GM18907 (cell line): ENCODE data around the gene SPIRE1.

Source experiments
- ATAC-seq: cut with Tn5 transposase; IDR thresholded peaks from one replicate; pipeline ENCODE4 v1.9.1; 2021; ENCODE audit warnings: mild to moderate bottlenecking, moderate library complexity; ENCODE audit not compliant: unreplicated experiment

The SPIRE1 gene

DNA sequence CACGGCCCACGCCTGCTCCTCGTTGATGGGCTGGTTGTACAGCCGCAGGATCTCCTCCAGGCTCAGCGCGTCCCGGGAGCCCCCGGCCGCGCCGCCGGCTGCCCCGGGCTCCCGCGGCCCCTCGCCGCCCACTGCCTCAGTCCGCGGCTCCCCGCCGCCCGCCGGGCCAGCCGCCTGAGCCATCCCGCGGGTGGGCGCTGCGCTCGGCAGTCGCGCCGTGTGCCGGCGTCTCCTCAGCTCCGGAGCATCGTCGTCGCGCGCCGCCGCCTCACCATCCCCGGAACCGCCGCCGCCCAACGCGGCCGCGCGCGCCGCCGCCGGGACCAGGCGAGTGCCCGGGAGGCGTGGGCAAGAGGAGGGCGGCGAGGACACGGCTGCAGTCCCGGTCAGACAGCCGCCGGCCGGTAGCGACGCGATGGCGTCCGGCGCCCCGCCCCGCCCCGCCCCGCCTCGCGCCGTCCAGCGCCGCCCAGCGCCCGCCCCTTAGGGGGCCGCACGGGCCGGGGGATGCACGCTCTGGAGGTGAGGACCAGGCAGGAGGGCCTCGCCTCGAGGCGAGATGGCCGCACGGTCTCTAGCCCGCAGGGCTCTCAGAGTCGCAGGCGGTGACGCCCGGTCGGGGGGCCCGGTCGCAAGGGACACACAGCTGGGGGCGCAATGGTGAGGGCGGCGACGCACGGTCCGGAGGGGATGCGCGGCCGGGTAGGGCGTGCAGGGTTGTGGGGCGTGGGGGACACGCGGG, at the start of gene SPIRE1:
Gene SPIRE1 (minus strand): TSS at position 424 of the 742 bp plus-strand sequence. CDS start 241 bp downstream, at position 183.
- ATAC-seq = peak; percentile 77

DNA sequence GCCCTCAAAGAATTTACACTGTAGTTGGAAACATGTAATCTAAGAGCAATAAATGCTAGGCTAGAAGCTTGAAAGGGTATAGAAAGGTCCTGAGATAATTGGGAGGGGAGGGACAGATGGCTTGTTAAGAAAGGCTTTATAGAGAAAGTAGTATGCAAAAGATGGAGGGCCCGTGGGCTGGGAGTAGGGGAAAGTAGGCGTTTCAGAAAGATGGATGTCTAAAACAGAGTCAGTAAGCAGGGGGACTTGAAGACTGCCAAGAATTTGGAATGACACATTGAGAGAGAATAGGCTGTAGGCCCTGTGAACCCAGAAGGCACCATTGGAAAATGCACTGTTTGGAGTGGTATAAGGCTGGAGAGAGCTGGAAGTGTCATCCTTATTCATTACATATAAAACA, 45.8 kb upstream of the SPIRE1 start:
- ATAC-seq = no peak

DNA sequence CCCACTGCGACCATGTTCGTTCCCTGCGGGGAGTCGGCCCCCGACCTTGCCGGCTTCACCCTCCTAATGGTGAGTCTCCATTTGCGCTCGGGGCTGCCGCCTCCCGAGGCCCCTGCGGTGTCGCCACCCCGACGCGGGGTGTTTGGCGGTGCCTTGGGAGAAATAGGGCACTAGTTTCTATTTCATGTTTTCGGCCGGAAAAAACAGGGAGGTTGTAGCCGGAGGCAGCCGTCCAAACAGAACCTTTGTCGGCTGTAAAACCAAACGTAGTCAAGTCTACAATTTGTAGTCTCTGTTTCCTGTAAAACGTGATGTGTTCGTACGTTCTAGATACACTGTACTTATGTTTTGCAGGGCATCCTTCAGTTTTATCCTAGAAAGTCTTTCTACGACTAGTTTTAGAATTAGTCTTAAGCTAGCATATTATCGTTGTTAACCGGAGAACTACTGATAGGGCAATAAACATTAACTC, 45.2 kb upstream of the SPIRE1 start:
- ATAC-seq = no peak

DNA sequence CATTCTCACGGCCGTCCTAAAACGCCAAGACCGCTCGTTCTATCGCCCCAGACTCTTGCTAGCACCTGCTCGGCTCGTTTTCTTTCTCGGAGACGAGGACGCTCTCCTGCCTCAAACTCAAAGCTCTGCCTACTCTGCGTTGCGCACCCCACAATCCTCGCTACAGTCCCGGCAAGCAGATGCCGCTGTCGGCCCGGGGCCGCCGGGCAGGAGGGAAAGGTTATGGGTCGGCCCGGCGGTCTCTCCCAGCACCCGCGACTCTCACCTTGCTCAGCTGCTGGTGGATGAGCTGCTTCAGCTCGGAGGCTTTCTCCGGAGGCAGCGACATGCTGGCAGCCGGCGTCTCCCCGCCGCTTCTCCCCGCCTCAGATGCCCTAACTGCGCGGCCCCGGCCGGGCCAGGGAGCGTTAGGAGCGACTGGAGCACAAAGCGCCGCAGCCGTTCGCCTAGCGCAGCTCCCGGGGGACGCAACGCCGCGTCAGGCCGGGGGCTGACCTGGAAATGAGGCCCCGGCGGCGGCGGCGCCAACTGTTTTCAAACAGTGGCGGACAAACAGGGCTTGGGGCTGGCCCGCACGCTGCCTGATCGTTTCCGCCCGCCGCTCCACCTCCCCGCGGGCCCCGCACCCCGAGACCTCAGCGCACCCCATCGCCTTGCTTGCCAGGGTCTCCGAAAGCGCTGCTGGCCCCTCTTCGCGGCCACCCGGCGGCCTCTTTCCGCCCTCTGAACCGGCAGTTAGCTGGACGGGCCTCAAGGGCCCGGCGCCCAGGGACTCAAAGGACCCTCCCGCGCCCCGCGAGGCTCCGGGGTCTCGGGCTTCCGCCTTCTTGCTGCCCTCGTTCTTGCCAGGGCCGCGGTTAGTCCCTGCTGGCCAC, 44.6 kb upstream of the SPIRE1 start, which contains the start of the genes CEP76 and PSMG2:
Gene CEP76 (minus strand): TSS at position 503 of the 875 bp plus-strand sequence. CDS start 175 bp downstream, at position 328.
Gene PSMG2 (plus strand): TSS at position 822 of the 875 bp plus-strand sequence. CDS start 66 bp downstream, outside the sequence.
- ATAC-seq = peak; percentile 86

DNA sequence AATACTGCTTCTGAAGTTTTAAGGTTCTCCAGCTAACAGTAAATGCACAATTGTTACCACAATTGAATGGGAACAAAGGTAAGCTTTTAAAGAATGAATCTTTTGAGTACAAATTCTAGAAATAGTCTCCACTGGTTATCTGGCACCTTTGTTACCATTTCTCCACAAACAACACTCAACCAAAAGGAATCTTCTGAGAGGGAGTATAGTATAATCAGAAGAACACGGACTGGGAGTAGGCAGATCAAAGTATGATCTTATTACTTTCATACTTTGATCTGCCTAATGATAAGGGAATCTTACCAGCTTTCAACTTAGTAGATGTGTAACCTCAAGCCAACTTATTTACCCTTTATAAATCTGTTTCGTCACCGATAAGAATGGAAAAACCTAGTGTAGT, 43.3 kb upstream of the SPIRE1 start:
- ATAC-seq = no peak

DNA sequence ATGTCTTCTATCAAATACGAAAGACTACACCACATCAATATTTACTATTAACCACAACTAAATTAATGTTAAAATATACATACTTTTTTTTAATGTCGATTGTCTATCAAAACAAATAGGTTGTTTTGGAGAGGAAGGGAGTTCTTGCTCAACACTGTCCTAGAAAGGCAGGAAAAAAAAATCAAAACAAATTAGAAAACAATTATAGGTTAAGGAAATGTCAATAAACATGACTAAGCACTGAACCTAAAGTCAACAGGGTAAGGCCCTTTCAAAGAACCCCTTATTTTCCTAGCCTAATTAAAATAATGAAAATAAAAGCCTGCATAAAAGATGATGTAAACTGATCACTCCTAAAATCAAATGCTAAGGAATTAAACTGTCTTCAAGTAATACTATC, 41.8 kb upstream of the SPIRE1 start:
- ATAC-seq = no peak

DNA sequence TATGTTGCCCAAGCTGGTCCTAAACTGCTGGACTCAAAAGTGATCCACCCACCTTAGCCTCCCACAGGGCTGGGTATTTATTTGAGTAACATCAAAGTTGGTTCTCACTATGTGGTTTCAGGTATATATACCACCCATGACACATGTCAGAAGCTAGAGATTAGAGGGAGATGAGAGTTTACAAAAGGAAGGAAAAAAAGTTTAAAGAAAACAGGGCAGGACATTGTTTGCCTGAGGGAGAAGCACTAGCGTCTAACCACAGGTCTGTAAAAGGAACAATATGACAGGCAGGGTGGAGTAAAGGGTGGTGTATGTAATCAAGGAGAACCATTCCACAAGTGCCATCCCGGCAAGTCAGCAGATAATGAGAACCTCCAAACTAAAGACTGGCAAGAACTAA, 36.1 kb upstream of the SPIRE1 start:
- no peak for ATAC-seq

DNA sequence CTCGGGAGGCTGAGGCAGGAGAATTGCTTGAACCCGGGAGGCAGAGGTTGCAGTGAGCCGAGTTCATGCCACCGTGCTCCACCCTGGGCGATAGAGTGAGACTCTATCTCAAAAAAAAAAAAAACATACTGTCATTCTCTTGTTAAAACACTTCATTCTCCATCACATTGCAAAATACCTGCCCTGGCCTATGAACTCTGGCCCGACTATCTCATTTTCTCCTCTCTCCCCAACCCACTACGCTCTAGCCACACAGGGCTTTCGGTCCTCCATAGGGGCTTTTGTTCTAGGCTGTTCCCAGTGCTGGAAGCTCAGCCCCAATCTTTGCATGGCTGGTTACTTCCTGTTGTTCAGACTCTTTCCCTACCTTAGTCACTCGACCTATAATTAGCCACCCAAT, 34.3 kb upstream of the SPIRE1 start:
- ATAC-seq = no peak

DNA sequence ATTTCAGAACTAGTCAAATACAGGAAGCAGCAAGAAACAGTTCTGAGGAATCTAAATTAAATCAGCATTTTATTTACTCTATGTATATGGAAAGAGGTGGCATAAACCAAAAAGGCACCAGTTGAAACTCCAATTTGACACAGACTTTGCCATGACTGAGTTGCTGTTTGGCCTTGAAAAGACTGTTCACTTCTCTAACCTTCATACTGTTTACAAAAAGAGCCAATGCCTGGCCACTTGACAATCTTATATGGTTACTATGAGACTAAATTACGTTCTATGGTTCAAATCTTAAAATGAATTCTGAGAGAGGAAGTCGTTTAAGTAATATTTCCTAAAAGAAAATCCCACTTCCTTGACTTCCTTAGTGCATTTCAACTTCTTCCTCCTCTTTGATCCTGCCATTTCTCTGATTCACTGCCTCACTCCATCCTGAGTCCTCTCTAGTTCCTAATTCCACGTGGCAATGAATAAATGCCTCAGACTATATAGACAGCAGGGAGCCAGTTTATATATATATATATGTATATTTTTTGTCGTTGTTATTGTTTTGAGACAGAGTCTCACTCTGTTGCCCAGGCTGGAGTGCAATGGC, 31.4 kb upstream of the SPIRE1 start:
- no peak for ATAC-seq

DNA sequence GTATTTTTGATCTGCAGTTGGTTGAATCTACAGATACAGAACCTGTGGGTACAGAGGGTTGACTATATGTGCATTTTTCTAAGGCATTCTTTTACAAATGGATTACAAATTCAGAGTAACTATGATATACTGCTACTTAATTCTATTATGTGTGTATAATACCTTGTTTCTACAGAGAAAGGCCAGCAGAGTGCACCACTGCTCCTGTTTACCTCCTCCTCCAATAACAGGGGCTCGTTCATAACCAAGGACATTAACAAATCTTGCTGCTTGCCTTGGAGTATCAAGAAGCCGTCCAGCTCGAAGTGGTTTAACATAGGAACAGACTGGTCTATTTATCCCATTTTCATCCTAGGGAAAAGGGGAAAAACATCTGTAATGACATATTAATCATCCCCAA, 28.2 kb upstream of the SPIRE1 start:
- no peak for ATAC-seq

DNA sequence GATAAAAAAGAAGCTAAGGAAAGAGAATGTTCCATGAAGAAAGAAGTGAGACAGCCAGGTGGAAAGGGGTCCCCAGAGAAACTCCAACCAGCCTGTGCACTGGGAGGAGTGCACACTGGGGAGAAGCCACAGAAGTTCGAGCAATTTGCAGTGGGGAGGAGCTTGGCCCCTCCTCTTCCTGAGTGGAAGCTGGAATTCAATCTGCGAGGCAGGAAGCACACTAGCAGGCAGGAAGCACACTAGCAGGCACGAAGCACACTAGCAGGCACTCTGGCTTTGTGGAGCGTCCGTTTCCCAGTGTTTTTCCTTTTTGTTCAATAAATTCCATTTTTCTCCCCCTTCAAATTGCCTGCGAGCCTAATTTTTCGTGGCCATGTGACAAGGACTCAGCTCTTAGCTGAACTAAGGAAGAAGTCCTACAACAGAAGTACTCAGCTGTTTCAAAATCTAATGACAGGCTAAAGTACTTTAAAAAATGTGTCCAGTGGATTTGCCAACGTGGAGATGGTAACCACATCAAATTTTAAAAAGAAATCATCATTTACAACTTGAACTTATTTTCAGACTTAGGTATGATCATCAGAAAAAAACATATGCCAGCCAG, 21.4 kb upstream of the SPIRE1 start:
- ATAC-seq = no peak

DNA sequence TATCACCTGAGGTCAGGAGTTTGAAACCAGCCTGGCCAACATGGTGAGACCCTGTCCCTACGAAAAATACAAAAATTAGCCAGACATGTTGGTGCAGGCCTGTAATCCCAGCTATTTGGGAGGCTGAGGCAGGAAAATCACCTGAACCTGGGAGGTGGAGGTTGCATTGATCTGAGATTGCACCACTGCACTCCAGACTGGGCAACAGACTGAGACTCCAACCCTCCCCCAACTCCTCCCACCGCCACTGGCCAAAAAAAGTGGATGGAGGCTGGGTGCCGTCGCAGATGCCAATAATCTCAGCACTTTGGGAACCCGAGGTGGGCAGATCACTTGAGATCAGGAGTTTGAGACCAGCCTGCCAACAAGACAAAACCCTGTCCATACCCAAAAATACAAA, 10.1 kb upstream of the SPIRE1 start:
- ATAC-seq = no peak

DNA sequence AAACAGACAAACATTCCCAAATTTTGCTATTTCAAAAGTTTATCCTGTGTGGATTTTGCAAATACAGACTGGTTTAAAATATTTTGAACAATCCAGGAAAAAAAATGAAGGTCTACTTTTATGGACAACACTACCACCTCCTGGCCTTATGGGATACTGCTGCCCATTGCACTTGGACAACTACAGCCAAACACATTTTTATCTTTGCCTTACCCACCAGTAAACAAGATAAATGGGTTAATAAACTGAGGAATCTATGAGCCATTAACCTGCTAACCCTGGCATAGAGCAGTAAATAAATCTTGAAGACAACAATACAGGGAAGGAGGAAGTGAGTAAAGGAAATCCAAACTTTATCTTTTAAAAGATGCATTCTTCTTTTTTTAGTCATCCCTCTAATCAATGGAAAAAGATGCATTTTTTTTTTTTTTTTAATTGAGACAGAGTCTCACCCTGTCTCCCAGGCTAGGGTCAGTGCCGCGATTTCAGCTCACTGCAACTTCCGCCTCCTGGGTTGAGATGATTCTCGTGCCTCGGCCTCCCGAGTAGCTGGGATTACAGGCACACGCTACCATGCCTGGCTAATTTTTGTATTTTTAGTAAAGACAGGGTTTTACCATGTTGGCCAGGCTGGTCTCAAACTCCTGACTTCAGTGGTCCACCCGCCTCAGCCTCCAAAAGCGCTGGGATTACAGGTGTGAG, 2.1 kb upstream of the SPIRE1 start:
- ATAC-seq = no peak

DNA sequence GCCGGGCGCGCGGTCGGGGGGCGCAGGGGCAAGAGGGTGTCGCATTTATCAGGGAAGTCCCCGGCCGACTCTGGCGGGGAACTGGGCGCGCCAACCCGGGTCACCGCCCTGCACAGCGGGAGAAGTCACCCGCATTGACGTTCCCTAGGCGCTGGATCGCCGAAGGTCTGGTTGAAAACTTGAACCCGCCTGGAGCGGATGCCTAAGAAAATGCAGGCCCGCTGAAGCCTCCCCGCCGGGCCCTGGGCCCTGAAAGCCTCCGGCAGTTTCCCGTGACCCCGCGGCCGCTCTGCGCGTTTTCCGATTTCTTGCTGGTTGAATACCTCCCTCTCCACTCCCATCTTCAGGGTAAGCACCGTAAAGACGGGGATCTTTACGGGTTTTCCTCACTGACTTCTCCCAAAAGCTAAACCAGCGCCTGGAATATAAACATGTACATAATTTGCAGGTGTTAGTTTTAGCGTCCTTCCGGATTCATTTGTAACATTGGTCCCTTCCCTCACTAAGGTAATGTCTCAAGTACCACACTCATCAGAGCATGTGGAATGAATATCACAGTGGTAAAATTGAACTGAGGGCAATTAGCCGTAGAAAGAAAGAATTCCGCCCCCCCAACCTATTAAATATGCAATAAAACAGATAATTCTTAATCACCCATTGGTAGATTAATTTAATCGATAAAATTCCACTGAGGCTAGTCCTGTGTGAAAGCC, 675 bp upstream of the SPIRE1 start:
- ATAC-seq = peak; percentile 33

DNA sequence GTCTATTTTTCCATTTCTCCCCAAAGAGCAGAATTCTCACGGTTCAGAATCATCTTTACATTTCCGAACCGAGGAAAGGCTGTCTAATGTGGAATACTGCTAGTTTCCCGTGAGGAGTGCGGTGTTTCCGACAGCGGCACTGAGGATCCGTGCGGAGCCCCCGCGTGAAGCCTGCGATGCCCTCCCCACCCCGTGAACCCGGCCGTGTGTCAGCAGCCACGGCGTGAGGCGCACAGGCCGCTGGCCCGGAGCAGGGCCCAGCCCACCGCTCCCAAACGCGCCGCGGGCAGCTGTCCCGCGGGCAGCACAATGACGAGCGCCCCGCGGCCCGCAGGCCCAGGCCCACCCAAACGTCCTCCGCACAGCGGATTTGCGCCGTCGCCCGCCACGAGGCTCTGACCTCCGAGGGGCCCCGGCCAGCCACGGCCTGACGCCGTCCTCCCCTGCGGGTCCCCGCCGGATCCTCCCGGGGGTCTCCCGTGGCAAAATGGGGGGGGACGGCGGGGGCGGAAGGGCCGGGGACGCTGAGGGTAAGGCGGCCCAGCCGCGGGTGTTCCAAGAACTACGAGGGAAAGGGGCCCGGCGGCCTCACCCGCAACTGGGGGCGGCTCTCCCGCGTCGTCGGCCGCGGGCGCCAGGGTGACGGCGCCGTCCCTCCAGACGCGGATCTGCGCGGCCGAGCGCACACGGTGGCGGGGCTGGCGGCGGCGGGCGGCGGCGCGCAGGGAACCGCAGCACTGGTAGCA, 796 bp downstream of the SPIRE1 start:
- peak; percentile 9 for ATAC-seq

DNA sequence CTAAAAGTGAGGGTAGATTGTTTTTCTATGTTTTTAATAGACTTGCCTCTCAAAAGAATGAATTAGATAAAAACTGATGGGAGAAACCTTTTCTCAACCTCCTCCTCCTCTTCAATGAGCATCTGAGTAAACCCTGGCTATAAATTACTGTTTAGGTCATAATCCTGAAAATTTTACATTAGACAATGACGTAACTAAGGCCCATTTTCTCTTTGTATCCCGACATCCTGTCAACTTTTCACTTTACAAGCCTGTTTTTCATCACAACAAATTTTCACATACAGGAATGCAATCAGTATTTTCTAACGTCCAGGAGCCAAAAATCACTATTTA, 1.3 kb downstream of the SPIRE1 start:
- ATAC-seq = no peak

DNA sequence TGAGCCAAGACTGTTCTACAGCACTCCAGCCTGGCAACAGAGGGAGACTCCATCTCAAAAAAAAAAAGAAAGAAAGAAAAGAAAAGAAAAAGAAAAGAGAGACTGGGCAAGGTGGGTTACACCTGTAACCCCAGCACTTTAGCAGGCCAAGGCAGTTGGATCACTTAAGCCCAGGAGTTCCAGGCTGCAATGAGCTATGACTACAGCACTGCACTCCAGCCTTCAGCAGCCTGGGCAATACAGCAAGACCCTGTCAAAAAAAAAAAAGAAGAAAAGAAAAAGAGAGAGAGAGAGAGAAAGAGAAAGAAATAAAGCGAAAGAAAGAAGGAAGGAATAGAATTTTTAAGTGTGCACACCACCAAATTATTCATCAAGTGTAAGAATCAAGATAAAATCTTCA, 2.9 kb downstream of the SPIRE1 start:
- no peak for ATAC-seq

DNA sequence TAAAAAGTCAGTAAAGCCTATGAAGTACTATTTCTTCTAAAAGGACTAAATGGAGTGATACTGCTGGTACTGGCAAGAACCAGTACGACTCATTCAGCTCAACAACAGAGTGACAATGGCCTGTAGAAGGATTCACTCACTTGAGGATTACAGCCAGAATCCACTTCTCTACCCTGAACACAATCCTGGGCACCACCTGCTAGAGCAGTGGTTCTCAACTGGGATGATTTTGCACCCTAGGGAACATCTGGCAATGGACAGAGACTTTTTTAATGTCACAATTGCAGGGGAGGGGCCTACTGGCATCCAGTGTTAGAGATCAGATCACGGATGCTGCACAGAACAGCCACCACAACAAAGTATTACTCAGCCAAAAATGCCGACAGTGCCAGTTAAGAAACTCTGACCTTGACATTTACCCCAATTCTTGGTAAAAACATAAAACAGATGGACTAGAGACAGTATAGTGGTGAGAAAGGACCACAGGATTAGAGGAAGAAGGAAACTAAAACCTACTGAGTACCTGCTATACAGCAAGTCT, 5.0 kb downstream of the SPIRE1 start:
- ATAC-seq = no peak

DNA sequence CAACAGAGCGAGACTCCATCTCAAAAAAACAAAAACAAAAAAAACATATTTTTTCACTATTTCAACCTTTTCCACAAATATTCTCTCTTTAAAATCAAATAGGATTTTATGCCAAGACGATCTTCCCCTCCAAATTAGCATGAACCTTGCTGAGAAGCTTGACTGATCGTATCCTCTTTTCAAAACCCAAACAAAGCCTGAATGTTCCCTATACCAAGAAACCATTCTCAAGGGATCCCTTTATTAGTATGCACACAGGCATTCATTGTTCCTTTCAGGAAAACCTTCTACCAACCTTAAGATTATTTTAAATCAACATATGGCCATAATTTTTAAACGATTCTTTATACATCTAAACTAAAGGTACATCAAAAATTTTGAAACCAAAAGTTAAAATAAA, 6.3 kb downstream of the SPIRE1 start:
- no peak for ATAC-seq
